ENCODE data around the gene STPG3. TPM values are rescaled to one million over a fixed set of nuclear protein-coding genes. Genes with fewer than 3 reads are reported as not detected.

The STPG3 gene
- total and polyA plus RNA-seq, 9 of the 15 experiments (the other 6 are each of a cell fraction or from before 2014, with no cell fraction given): not detected

DNA sequence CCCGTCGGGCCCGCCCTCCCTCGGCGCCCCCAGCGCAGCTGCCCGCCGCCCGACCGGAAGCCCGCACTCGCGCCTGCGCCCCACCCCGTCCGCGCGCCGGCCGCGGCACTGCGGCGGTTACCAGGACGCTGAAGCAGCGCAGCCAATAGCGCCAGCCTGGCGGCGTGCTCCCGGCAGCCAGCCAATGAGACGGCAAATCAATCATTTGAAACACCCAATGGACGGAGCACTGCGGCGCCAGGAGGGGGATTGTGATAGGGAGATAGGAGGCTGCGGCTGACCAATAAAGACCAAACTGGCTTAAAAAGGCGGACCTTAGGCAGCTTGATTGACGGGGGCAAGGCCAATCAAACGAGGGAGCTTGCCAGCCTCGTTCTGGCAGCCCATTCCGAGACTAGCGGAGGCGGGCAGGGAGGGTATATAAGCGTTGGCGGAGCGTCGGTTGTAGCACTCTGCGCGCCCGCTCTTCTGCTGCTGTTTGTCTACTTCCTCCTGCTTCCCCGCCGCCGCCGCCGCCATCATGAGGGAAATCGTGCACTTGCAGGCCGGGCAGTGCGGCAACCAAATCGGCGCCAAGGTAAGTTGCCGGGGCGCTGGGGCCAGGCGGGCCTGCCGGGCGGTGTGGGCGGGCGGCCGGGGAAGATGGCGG lies 10.1 kb upstream of the STPG3 start, which contains the start of gene TUBB4B (continued):
- TF ChIP-seq, protein P1, sequence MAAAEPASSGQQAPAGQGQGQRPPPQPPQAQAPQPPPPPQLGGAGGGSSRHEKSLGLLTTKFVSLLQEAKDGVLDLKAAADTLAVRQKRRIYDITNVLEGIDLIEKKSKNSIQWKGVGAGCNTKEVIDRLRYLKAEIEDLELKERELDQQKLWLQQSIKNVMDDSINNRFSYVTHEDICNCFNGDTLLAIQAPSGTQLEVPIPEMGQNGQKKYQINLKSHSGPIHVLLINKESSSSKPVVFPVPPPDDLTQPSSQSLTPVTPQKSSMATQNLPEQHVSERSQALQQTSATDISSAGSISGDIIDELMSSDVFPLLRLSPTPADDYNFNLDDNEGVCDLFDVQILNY (CRISPR knock-in tag; IDR thresholded peaks at IDR 0.05): 0 out of 2 replicates have a peak, but pooled peaks have one; percentile 22
- TF ChIP-seq, protein P2, sequence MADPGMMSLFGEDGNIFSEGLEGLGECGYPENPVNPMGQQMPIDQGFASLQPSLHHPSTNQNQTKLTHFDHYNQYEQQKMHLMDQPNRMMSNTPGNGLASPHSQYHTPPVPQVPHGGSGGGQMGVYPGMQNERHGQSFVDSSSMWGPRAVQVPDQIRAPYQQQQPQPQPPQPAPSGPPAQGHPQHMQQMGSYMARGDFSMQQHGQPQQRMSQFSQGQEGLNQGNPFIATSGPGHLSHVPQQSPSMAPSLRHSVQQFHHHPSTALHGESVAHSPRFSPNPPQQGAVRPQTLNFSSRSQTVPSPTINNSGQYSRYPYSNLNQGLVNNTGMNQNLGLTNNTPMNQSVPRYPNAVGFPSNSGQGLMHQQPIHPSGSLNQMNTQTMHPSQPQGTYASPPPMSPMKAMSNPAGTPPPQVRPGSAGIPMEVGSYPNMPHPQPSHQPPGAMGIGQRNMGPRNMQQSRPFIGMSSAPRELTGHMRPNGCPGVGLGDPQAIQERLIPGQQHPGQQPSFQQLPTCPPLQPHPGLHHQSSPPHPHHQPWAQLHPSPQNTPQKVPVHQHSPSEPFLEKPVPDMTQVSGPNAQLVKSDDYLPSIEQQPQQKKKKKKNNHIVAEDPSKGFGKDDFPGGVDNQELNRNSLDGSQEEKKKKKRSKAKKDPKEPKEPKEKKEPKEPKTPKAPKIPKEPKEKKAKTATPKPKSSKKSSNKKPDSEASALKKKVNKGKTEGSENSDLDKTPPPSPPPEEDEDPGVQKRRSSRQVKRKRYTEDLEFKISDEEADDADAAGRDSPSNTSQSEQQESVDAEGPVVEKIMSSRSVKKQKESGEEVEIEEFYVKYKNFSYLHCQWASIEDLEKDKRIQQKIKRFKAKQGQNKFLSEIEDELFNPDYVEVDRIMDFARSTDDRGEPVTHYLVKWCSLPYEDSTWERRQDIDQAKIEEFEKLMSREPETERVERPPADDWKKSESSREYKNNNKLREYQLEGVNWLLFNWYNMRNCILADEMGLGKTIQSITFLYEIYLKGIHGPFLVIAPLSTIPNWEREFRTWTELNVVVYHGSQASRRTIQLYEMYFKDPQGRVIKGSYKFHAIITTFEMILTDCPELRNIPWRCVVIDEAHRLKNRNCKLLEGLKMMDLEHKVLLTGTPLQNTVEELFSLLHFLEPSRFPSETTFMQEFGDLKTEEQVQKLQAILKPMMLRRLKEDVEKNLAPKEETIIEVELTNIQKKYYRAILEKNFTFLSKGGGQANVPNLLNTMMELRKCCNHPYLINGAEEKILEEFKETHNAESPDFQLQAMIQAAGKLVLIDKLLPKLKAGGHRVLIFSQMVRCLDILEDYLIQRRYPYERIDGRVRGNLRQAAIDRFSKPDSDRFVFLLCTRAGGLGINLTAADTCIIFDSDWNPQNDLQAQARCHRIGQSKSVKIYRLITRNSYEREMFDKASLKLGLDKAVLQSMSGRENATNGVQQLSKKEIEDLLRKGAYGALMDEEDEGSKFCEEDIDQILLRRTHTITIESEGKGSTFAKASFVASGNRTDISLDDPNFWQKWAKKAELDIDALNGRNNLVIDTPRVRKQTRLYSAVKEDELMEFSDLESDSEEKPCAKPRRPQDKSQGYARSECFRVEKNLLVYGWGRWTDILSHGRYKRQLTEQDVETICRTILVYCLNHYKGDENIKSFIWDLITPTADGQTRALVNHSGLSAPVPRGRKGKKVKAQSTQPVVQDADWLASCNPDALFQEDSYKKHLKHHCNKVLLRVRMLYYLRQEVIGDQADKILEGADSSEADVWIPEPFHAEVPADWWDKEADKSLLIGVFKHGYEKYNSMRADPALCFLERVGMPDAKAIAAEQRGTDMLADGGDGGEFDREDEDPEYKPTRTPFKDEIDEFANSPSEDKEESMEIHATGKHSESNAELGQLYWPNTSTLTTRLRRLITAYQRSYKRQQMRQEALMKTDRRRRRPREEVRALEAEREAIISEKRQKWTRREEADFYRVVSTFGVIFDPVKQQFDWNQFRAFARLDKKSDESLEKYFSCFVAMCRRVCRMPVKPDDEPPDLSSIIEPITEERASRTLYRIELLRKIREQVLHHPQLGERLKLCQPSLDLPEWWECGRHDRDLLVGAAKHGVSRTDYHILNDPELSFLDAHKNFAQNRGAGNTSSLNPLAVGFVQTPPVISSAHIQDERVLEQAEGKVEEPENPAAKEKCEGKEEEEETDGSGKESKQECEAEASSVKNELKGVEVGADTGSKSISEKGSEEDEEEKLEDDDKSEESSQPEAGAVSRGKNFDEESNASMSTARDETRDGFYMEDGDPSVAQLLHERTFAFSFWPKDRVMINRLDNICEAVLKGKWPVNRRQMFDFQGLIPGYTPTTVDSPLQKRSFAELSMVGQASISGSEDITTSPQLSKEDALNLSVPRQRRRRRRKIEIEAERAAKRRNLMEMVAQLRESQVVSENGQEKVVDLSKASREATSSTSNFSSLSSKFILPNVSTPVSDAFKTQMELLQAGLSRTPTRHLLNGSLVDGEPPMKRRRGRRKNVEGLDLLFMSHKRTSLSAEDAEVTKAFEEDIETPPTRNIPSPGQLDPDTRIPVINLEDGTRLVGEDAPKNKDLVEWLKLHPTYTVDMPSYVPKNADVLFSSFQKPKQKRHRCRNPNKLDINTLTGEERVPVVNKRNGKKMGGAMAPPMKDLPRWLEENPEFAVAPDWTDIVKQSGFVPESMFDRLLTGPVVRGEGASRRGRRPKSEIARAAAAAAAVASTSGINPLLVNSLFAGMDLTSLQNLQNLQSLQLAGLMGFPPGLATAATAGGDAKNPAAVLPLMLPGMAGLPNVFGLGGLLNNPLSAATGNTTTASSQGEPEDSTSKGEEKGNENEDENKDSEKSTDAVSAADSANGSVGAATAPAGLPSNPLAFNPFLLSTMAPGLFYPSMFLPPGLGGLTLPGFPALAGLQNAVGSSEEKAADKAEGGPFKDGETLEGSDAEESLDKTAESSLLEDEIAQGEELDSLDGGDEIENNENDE (IDR thresholded peaks at IDR 0.05; ENCODE audit: low read depth, low read length): no peak
- TF ChIP-seq, protein P3, sequence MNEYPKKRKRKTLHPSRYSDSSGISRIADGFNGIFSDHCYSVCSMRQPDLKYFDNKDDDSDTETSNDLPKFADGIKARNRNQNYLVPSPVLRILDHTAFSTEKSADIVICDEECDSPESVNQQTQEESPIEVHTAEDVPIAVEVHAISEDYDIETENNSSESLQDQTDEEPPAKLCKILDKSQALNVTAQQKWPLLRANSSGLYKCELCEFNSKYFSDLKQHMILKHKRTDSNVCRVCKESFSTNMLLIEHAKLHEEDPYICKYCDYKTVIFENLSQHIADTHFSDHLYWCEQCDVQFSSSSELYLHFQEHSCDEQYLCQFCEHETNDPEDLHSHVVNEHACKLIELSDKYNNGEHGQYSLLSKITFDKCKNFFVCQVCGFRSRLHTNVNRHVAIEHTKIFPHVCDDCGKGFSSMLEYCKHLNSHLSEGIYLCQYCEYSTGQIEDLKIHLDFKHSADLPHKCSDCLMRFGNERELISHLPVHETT (CRISPR knock-in tag; conservative IDR thresholded peaks at IDR 0.05 in 1 of 2, IDR thresholded peaks at IDR 0.05 in 1 of 2): 0 out of 4 replicates have a peak, but pooled peaks of 1 of the 2 experiments have one; percentile 2
- TF ChIP-seq ARHGAP35 (IDR thresholded peaks at IDR 0.05; ENCODE audit: partially characterized antibody) (no peak), SMARCA5 (IDR thresholded peaks at IDR 0.05) (no peak), SRSF1 (IDR thresholded peaks at IDR 0.05; ENCODE audit: low read depth, low read length) (no peak), POLR2B (IDR thresholded peaks at IDR 0.05; ENCODE audit: low read depth, partially characterized antibody) (peak; percentile 100)
- TF ChIP-seq, protein P4, sequence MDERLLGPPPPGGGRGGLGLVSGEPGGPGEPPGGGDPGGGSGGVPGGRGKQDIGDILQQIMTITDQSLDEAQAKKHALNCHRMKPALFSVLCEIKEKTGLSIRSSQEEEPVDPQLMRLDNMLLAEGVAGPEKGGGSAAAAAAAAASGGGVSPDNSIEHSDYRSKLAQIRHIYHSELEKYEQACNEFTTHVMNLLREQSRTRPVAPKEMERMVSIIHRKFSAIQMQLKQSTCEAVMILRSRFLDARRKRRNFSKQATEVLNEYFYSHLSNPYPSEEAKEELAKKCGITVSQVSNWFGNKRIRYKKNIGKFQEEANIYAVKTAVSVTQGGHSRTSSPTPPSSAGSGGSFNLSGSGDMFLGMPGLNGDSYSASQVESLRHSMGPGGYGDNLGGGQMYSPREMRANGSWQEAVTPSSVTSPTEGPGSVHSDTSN (CRISPR knock-in tag; IDR thresholded peaks at IDR 0.05; ENCODE audit: low read depth): peak; percentile 99
- TF ChIP-seq, protein P4 (tag; conservative IDR thresholded peaks at IDR 0.05; ENCODE audit: low read depth): peak; percentile 100
